Activated naive CD4-positive, alpha-beta T cell treated with anti-CD3 and anti-CD28 coated beads, Interleukin-2, amount 50 U/mL, for 16 hours (primary cell): ENCODE data around the gene MRE11.
"Not testable (repeated sequence)": the region's sequence is repeated elsewhere in the genome, so short reads cannot be mapped to it uniquely, and the experiment has no call there.

Source experiments
- DNase-seq: peaks from one replicate; pipeline ENCODE4 v3.0.0-alpha.2; 2020

The MRE11 gene

GRCh38 chr11:94493281-94494125, at the start of gene MRE11, which contains the start of gene ANKRD49:
Gene MRE11, minus strand, starts transcription at chr11:94493844. Its CDS starts 1,043 bp downstream, at chr11:94492801.
Gene ANKRD49, plus strand, starts transcription at chr11:94493984. Its CDS starts 2,710 bp downstream, at chr11:94496694.
- peak; percentile 96 for DNase-seq

- no peak for DNase-seq
Measured at GRCh38 chr11:94539420-94539819, 45.8 kb upstream of the MRE11 start.

DNA sequence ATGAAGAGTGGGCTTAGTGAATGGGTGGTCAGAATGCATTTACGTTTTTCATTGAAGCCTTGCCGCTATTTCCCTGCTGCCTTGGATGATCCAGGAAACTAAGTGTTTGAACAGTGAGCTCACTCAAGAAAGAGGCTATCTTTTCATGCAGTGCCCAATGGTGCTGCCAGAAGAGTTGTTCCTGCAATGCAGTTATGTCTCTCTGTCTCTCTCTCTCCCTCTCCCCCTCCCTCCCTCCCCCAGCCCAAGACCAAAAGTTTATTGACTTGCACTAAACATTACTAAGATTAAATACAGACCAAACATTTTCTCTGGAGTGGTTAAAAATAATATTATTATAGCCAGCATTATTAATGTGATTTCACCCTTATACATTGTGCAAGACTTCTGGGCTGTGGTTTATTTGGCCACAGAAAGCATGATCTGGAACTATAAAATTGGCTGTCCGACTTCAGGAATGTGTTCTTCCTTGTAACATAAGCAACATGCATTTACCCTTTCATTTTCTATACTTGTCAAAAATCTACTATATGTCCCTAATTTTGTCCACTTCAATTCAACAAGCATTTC, 43.5 kb upstream of the MRE11 start:
- DNase-seq: no peak

DNA sequence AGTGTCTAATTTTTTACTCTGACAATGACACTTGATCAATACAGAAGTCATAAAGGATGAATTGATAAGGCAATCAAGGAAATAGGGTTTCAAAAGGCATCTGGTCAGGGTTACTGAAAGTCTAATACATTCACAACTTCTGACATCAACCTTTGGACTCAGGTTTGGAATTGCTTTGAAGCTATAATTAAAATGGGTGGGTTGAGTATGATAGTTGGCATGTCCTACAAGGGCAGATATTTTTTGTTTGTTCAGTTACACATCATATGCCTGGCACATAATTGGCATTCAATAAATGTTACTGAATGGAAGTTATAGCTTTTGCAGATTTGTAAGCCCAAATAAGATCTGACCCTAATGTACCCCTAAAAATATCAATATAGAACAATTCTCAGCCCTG, 42.7 kb upstream of the MRE11 start:
- no peak for DNase-seq

- DNase-seq: no peak
Measured at GRCh38 chr11:94533696-94534630, 40.3 kb upstream of the MRE11 start.

DNA sequence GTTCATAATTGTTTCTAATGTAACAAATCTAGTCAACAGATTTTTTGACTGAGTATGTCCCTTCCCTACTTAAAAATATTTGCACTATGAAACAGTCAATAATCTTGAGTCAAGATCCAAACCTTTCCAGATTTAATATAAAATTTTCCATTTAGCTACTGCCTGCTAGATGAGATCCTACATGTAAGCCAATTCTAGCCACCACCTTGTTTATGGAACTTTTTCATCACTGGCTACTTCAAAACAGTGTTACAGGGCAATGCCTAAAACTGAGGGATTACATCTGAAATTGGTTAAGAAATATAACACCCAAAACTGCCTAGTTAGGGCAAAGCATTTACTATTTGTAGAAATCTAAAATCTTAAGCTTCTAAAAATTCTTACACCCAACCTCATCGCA, 39.6 kb upstream of the MRE11 start:
- DNase-seq: no peak

DNA sequence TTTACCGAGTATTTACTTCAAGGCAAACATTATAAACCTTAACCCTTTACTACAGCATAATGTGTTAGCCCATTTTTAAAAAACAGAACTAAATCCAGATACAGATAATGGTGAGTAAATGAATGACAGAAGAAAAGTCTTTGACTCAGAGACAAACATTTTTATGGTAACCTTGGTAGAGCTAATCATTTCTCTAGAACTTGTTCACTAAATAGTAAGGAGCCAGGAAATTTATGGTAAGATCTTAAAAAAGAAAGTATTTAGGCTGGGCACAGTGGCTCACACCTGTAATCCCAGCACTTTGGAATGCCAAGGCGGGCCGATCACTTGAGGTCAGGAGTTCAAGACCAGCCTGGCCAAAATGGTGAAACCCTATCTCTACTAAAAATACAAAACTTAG, 38.6 kb upstream of the MRE11 start:
- DNase-seq: no peak

- DNase-seq: no peak
Measured at GRCh38 chr11:94528551-94528950, 34.9 kb upstream of the MRE11 start.

DNA sequence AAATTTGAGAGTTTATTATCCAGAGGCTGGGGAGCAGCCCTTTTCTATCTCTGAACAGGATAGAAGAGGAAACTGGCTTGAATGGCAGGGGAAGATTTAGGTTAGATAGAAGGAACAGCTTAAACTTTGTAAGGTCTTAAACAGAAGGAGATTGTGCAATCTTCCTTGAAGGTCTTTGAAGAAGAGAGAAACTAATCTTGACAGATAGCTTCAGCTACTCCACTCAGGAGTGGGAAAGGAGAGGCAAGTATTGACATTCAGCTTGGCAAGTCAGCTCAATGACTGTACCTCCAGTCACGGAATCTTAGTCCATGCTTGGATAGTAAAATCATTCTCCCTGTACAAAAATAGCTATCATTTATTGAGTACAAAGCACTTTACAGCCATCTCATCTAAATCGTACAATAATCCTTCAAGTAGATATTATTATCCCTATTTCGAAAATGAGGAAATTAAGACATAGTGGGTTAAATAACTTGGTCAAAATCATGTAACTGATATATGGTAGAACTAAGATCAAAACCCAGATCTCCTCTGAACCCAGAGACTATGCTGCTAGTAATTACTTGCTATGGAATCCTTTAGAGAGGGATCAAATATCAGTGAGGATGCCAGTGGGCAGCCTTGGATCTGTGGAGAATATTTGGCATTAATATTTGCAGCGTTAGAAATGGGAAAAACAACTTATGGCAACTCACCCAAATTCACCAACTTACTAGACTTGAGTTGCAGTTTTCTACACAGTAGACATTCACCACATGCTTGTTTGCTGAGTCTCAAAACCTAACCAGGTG, 33.2 kb upstream of the MRE11 start:
- DNase-seq: no peak

DNA sequence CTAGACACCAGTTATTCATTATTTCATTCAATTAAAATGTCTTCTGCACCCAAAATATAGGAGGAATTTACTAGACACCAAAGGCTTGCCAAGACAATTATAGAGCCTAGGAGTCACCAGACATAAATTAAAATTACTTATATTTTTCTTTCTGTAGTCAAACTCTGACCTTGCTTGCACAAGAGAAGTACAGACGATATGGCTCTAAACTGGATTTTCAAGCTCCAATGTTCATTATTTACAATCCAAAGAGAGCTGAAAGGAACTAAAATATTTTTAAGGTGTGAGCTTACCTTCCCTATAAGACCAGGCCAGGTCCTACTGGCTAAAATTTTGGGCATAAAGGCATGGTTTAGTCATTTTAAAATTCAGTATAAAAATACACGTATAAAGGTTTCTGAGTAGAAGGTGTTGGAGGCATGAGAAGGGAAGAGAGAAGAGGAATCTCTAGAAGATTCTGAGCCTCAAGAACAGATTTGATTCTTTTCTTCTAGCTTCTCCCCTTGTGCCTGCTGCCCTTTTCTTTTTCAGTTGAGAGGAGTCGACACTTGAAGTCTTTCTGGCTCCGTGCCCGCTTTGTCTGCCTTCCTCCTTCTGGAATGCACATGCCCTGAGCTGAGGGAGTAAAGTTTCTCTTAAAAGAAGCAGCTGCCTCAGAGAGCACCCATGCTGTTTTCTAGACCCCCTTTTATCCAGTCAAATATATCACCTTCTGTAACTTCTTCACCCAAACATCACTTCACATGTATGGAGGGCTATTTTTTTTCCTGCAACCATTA, 32.1 kb upstream of the MRE11 start:
- DNase-seq: no peak

DNA sequence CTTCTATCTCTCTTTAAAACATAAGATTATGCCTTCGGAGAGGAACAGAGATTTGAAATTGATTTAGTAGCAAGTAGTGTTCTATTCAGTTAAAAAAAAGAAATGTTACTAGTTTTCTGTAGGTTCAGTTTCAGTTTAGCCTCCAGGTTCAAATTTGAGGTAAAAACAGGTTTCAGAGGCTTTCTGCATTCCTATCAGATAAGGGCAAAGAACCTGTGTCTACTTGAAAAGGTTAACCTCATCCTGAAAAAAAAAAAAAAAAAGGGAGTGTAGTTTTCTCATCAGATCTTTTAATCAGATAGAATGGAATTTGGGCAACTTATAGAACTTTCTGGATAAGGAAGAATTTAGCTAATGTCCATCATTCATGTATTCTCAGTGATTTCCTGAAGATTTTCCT, 30.7 kb upstream of the MRE11 start:
- DNase-seq: no peak

DNA sequence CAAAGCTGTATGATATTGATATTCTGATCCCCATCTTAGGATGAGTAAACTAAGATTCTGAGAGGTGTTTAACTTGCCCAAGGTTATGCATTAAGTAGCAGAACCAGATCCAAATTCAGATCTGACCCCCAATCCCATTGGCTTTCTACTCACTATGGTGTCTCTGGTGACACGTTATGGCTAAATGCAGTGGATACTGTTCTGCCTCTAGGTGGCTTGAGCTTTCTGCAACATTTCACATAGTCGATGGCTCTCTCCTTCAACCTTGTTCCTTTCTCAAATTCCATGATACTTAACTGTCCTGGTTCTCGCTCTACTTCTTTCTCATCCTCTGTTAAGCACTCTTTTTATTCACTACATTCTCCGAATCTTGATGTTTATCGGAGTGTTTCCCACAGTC, 28.0 kb upstream of the MRE11 start:
- DNase-seq: no peak

DNA sequence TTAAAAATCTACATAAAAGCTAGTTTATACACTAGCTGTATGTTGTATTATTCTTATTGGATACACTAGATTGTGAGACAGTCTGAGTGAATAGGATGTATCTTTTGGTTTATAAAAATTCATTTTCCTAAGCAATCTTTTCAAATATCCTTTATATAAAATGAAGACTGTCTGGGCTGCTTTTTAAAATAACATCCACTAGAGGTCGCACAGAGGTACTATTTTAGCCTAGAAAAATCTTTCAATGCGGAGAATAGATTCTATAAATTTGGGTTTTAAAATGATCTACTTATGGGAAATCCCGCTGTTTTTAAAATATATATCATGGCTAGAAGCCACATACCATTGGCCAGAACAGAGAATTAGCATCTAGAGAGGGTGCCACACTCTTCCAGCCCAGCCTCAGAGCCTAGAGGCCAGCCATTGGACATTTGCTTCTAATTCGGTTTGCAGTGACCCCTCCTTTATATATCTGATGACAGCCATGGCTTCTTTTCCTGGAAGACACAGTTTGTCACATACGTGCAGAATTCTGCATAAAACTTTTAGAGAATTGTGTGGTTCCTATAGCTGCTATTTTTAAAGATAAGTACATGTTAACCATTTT, 25.9 kb upstream of the MRE11 start:
- no peak for DNase-seq

- no peak for DNase-seq
Measured at GRCh38 chr11:94518300-94518699, 24.7 kb upstream of the MRE11 start.

DNA sequence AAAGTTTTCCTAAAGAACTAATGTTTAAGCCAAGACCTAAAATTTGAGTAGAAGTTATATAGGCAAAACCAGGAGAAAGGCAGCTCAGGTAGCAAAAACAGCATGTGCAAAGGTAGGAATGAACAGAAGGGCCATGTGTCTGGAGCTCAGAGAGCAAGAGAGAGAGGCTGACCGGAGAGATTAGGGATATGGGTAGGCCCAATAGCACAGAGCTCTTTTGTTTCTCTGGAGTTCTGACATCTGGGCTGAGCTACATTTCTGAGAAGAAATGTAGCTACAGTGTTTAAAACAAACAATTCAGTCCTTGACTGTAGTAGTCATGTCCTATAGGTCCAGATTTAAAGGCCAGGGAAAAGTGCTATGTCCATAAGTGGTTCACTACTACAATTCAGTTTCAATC, 23.1 kb upstream of the MRE11 start:
- no peak for DNase-seq

- DNase-seq: no peak
Measured at GRCh38 chr11:94515398-94515797, 21.8 kb upstream of the MRE11 start.

DNA sequence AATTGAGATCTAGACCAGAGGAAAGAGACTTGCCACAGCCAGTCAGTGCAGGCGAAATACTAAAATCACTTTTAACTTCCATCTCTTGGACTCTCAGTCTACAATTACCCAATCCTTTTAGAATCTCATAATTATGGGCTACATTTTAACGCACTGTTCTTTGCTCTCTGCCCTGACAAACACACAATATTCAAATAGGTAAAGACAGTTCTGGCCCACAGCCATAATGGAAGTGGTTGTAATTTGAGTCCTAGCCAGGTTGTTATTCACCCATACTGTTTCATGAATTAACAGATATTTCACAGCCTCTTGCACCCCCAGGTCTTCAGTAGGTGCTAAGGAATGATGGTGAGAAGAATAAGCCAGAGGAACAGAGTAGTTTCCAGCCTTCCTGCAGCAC, 19.4 kb upstream of the MRE11 start:
- no peak for DNase-seq

GRCh38 chr11:94511932-94512781, 18.5 kb upstream of the MRE11 start, which contains the start of gene C11orf97:
Gene C11orf97, plus strand, starts transcription at chr11:94512461. Its CDS starts 68 bp downstream, at chr11:94512529.
- peak; percentile 50 for DNase-seq

DNA sequence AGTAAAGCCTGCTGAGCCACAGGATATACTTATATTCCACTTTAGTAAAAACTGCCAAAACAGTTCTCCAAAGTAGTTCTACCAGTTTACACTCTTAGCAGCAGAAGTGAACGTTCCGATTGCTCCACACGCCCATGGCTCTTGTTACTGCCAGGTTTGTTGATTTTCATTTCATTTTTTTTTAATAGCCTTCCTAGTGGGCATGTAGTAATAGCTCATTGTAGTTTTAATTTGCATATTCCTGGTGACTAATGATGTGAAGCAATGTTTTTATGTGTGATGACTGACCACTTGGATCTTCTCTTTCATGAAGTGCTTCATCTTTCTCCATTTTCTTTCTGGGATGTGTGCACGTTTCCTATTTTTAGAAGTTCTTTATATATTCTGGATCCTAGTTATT, 13.8 kb upstream of the MRE11 start:
- DNase-seq: no peak

GRCh38 chr11:94506513-94506912, 12.9 kb upstream of the MRE11 start:
- not testable (repeated sequence) for DNase-seq
